ENCODE measurements around the gene DUSP16. TPM values are rescaled to one million over a fixed set of nuclear protein-coding genes. Genes with fewer than 3 reads are reported as not detected.
"Not testable (repeated sequence)": the region's sequence is repeated elsewhere in the genome, so short reads cannot be mapped to it uniquely, and the experiment has no call there.

Gene DUSP16
- polyA plus RNA-seq, 4 donors: 22.5 to 83.4 (median 30.1) TPM

DNA sequence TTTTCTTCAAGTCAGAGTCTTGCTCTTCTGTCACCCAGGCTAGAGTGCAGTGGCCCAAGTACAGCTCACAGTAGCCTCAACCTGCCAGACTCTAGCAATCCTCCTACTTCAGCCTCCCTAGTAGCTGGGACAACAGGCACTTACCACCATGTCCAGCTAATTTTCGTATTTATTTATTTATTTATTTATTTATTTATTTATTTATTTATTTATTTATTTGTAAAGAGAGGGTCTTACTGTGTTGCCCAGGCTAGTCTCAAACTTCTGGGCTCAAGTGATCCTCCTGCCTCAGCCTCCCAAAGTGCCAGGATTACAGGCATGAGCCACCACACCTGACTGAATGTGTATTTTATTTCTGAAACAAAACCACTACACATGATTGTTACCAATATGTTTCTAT, 18.1 kb upstream of the DUSP16 start:
- H3K4me1 ChIP-seq (ENCODE audit: control insufficient read depth in 3 of 3, insufficient read depth in 2 of 3, low read depth in 1 of 3, low read length in 2 of 3); H3K36me3 ChIP-seq (ENCODE audit: control insufficient read depth in 3 of 3, insufficient read depth in 2 of 3, low read depth in 1 of 3, low read length in 3 of 3); FAIRE-seq; H3K4me3 ChIP-seq (ENCODE audit: low read depth in 1 of 3, low read length in 3 of 3); H3K27ac ChIP-seq (ENCODE audit: low read depth in 1 of 3, low read length in 2 of 3); H3K27me3 ChIP-seq (ENCODE audit: control insufficient read depth in 3 of 3, insufficient read depth in 3 of 3, low read length in 3 of 3); DNase-seq; H3K9me3 ChIP-seq (ENCODE audit: control insufficient read depth in 2 of 2, insufficient read depth in 1 of 2, low read depth in 1 of 2, low read length in 1 of 2): not testable (repeated sequence)
- 86 to 92% (median 88%) methylated on average over 1 of the region's 1 CpG for WGBS, 3 donors

DNA sequence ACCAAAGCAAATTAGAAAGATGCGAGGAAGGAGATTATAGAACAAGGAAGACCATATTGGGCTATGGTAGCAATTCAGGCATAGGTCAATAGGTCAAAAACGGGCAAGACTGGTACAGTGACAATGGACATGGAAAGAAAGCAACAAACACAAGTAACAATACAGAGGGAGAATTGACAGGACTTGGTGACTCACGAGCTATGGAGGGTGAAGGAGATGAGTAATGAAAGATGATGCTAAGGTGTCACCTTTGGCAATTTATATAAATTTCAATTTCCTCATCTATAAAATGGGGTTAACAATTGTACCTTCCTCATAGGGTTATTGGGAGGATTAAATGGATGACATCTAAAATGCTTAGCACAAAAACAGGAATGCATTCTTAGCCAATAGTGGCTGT, 15.1 kb upstream of the DUSP16 start:
- WGBS, 3 donors: 88 to 89% (median 88%) methylated on average over 3 of the region's 3 CpGs
- Histone ChIP-seq H3K36me3 (ENCODE audit: control insufficient read depth in 3 of 3, insufficient read depth in 2 of 3, low read depth in 1 of 3, low read length in 3 of 3) (no peaks in the 10 kb centered on the region), H3K4me3 (ENCODE audit: low read depth in 1 of 3, low read length in 3 of 3) (no peak overlapping the region), H3K4me1 (ENCODE audit: control insufficient read depth in 3 of 3, insufficient read depth in 2 of 3, low read depth in 1 of 3, low read length in 2 of 3) (no peaks in the 10 kb centered on the region), H3K27me3 (ENCODE audit: control insufficient read depth in 3 of 3, insufficient read depth in 3 of 3, low read length in 3 of 3) (no peaks in the 10 kb centered on the region), H3K27ac (ENCODE audit: low read depth in 1 of 3, low read length in 2 of 3) (no peak overlapping the region), H3K9me3 (ENCODE audit: control insufficient read depth in 2 of 2, insufficient read depth in 1 of 2, low read depth in 1 of 2, low read length in 1 of 2) (no peaks in the 10 kb centered on the region)
- DNase-seq: no peak
- no peak for FAIRE-seq

DNA sequence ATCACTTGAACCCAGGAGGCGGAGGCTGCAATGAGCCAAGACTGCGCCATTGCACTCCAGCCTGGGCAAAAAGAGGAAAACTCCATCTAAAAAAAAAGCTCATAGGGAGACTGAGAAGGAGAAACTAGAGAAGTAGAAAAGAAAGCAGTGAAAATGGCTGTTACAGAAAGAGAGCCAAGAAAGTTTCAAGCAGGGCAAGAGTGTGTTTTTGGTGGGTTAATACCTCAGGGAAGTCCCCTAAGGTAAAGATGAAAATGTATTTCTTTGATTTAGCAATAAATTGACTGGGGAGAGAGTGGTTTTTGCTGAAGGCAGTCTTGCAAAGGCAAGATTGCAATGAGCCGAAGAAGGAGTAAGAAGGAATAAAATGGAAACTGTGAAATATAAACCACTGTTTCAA, 10.0 kb upstream of the DUSP16 start:
- DNase-seq (no peak), FAIRE-seq (no peak)
- Histone ChIP-seq H3K27ac (ENCODE audit: low read depth in 1 of 3, low read length in 2 of 3) (no peak overlapping the region), H3K4me1 (ENCODE audit: control insufficient read depth in 3 of 3, insufficient read depth in 2 of 3, low read depth in 1 of 3, low read length in 2 of 3) (no peaks in the 10 kb centered on the region), H3K4me3 (ENCODE audit: low read depth in 1 of 3, low read length in 3 of 3) (no peak overlapping the region), H3K27me3 (ENCODE audit: control insufficient read depth in 3 of 3, insufficient read depth in 3 of 3, low read length in 3 of 3) (no peaks in the 10 kb centered on the region), H3K36me3 (ENCODE audit: control insufficient read depth in 3 of 3, insufficient read depth in 2 of 3, low read depth in 1 of 3, low read length in 3 of 3) (no peaks in the 10 kb centered on the region), H3K9me3 (ENCODE audit: control insufficient read depth in 2 of 2, insufficient read depth in 1 of 2, low read depth in 1 of 2, low read length in 1 of 2) (no peaks in the 10 kb centered on the region)
- WGBS, 3 donors: 90 to 92% (median 92%) methylated on average over 3 of the region's 3 CpGs

DNA sequence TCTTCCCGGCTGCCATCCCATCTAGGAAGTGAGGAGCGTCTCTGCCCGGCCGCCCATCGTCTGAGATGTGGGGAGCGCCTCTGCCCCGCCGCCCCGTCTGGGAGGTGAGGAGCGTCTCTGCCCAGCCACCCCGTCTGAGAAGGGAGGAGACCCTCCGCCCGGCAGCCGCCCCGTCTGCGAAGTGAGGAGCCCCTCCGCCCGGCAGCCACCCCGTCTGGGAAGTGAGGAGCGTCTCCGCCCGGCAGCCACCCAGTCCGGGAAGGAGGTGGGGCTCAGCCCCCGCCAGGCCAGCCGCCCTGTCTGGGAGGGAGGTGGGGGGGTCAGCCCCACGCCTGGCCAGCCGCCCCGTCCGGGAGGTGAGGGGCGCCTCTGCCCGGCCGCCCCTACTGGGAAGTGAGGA, 3.3 kb upstream of the DUSP16 start:
- not testable (repeated sequence) for H3K36me3 ChIP-seq (ENCODE audit: control insufficient read depth in 3 of 3, insufficient read depth in 2 of 3, low read depth in 1 of 3, low read length in 3 of 3); H3K4me3 ChIP-seq (ENCODE audit: low read depth in 1 of 3, low read length in 3 of 3); H3K9me3 ChIP-seq (ENCODE audit: control insufficient read depth in 2 of 2, insufficient read depth in 1 of 2, low read depth in 1 of 2, low read length in 1 of 2); FAIRE-seq; DNase-seq; H3K27me3 ChIP-seq (ENCODE audit: control insufficient read depth in 3 of 3, insufficient read depth in 3 of 3, low read length in 3 of 3); H3K27ac ChIP-seq (ENCODE audit: low read depth in 1 of 3, low read length in 2 of 3)
- 96 to 100% (median 97%) methylated on average over 6 to 26 of the region's 32 CpGs for WGBS, 3 donors
- peaks cover 0 to 10% (median 3%) of the 10 kb centered on the region in 3 donors for H3K4me1 ChIP-seq (ENCODE audit: control insufficient read depth in 3 of 3, insufficient read depth in 2 of 3, low read depth in 1 of 3, low read length in 2 of 3)

DNA sequence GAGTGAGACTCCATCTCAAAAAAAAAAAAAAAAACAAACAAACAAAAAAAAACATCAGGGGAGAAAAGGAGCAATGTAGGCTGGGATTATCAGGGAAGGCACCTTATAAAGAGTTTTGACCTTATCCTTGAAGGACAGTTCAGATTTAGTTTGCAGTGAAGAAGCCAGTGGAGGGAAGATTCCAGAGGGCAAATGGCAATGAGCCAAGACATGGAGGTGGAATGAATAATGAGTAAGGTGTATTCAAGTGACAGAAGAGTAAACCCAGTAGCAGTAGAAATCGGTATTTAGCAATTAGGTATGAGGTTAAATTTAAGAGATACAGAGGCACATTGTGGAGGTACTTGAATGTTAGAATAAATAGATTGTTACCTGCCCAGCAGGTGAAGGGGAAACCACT, 2.2 kb upstream of the DUSP16 start:
- Histone ChIP-seq H3K9me3 (ENCODE audit: control insufficient read depth in 2 of 2, insufficient read depth in 1 of 2, low read depth in 1 of 2, low read length in 1 of 2) (peaks cover 0 to 6% of the 10 kb centered on the region in 2 donors), H3K4me1 (ENCODE audit: control insufficient read depth in 3 of 3, insufficient read depth in 2 of 3, low read depth in 1 of 3, low read length in 2 of 3) (peaks cover 0 to 10% (median 3%) of the 10 kb centered on the region in 3 donors), H3K4me3 (ENCODE audit: low read depth in 1 of 3, low read length in 3 of 3) (no peak overlapping the region), H3K27ac (ENCODE audit: low read depth in 1 of 3, low read length in 2 of 3) (no peak overlapping the region), H3K27me3 (ENCODE audit: control insufficient read depth in 3 of 3, insufficient read depth in 3 of 3, low read length in 3 of 3) (no peaks in the 10 kb centered on the region), H3K36me3 (ENCODE audit: control insufficient read depth in 3 of 3, insufficient read depth in 2 of 3, low read depth in 1 of 3, low read length in 3 of 3) (no peaks in the 10 kb centered on the region)
- WGBS, 3 donors: 50 to 67% (median 66%) methylated on average over 1 of the region's 1 CpG
- DNase-seq: peak; percentile 26 to 63
- FAIRE-seq: no peak

DNA sequence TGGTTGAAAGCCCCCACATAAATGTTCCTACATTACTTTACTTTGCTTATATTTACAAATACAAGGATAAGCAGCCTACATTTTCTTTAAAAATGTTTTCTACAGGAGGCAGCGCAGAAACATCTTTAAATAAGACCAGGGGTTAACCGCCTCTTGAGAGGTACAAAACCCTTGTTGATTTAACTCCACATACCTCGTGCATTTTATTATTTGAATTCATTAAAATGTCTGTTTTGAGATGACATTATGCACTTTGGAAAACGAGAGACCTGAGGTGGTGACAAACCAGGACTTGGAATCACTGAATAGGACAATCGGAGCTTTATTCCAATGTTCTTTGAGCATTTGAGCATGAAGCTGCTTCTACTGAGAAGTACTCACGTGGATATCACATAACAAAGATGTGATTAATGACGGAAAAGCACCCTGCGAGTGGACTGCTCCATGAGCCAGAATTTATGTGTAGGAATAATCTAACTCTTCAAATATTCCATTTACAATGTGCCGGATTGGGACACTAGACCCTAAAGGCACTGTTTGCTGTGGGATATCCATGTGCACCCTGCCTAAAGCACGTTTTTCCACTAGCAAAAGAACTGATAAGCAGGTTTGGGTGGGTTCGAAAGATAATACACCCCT, 746 bp upstream of the DUSP16 start:
- FAIRE-seq: no peak
- 50 to 53% (median 52%) methylated on average over 11 of the region's 11 CpGs for WGBS, 3 donors
- Histone ChIP-seq H3K4me1 (ENCODE audit: control insufficient read depth in 3 of 3, insufficient read depth in 2 of 3, low read depth in 1 of 3, low read length in 2 of 3) (peaks cover 2 to 11% (median 3%) of the 10 kb centered on the region in 3 donors), H3K27me3 (ENCODE audit: control insufficient read depth in 3 of 3, insufficient read depth in 3 of 3, low read length in 3 of 3) (no peaks in the 10 kb centered on the region), H3K27ac (ENCODE audit: low read depth in 1 of 3, low read length in 2 of 3) (peak overlapping the region; percentile 89 to 99 (median 93)), H3K4me3 (ENCODE audit: low read depth in 1 of 3, low read length in 3 of 3) (peak overlapping the region in 2 of 3 donors; percentile 64 to 93), H3K36me3 (ENCODE audit: control insufficient read depth in 3 of 3, insufficient read depth in 2 of 3, low read depth in 1 of 3, low read length in 3 of 3) (no peaks in the 10 kb centered on the region), H3K9me3 (ENCODE audit: control insufficient read depth in 2 of 2, insufficient read depth in 1 of 2, low read depth in 1 of 2, low read length in 1 of 2) (peaks cover 0 to 6% of the 10 kb centered on the region in 2 donors)
- DNase-seq: peak; percentile 12 to 53

DNA sequence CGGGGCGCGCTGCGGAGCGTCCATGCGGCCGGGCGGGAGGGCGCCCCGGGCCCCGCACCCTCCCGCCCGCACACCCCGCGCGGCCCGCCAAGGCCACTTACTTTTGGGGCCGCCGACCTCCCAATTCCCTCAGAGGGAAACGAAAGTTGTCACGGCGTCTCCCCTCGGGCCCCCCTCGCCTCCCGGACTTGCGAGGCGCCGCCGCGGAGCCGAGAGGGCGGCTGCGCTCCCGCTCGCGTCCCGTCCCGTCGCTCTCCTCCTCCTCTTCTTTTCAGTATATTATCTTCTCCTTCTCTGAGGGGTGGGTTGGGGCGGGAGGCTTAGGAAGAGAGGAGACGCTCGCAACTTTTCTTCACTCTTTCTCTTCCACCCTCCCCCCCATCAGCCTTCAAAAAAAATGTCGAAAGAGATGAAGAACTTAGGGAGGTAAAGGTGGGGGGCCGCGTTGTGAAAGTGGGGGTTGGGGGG, 613 bp downstream of the DUSP16 start:
- FAIRE-seq: no peak
- peak overlapping the region; percentile 64 to 99 (median 93) for H3K4me3 ChIP-seq (ENCODE audit: low read depth in 1 of 3, low read length in 3 of 3)
- H3K27me3 ChIP-seq (ENCODE audit: control insufficient read depth in 3 of 3, insufficient read depth in 3 of 3, low read length in 3 of 3): no peaks in the 10 kb centered on the region
- H3K27ac ChIP-seq (ENCODE audit: low read depth in 1 of 3, low read length in 2 of 3): peak overlapping the region; percentile 93 to 100 (median 99)
- 0% methylated on average over 12 to 45 of the region's 45 CpGs for WGBS, 3 donors
- DNase-seq: peak in 1 of 2 donors; percentile 69
- peaks cover 2 to 13% (median 3%) of the 10 kb centered on the region in 3 donors for H3K4me1 ChIP-seq (ENCODE audit: control insufficient read depth in 3 of 3, insufficient read depth in 2 of 3, low read depth in 1 of 3, low read length in 2 of 3)
- H3K36me3 ChIP-seq (ENCODE audit: control insufficient read depth in 3 of 3, insufficient read depth in 2 of 3, low read depth in 1 of 3, low read length in 3 of 3): peaks cover 0 to 2% (median 0%) of the 10 kb centered on the region in 3 donors
- H3K9me3 ChIP-seq (ENCODE audit: control insufficient read depth in 2 of 2, insufficient read depth in 1 of 2, low read depth in 1 of 2, low read length in 1 of 2): peaks cover 0 to 4% of the 10 kb centered on the region in 2 donors

DNA sequence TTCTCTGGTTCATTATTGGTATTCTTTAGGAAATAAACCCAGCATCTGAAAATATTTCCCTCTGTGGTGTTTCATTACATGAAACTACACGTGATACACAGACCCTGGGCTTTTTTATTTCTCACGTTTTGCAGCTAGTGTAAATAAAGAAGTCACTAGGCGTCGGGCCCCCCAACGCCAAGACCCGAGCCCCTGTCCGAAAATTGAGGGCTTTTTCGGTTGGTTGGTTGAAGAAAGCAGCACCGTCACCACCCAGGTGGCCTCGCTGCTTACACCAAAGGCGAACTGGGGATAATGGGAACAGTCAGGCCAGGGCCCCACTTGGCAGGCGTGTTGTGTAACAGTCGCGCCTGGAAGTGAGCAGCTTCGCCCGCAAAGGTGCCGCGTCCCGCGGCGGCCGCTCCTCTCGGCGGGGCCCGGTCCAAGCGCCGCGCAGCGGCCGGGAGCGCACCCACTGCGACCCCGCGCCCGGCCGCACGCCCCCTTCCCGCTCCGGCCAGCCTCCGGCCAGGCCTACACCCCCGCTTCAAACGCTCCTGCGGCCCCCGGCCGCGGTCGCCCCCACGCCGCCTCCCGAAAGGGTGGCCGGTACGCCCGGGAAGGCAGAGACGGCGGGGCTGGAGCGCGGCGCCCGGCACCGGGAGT, 1.2 kb downstream of the DUSP16 start:
- peaks cover 0 to 2% (median 0%) of the 10 kb centered on the region in 3 donors for H3K36me3 ChIP-seq (ENCODE audit: control insufficient read depth in 3 of 3, insufficient read depth in 2 of 3, low read depth in 1 of 3, low read length in 3 of 3)
- peaks cover 0 to 3% of the 10 kb centered on the region in 2 donors for H3K9me3 ChIP-seq (ENCODE audit: control insufficient read depth in 2 of 2, insufficient read depth in 1 of 2, low read depth in 1 of 2, low read length in 1 of 2)
- DNase-seq (peak; percentile 57 to 83), FAIRE-seq (no peak)
- WGBS, 3 donors: 0 to 1% (median 1%) methylated on average over 37 to 60 of the region's 60 CpGs
- H3K27me3 ChIP-seq (ENCODE audit: control insufficient read depth in 3 of 3, insufficient read depth in 3 of 3, low read length in 3 of 3): no peaks in the 10 kb centered on the region
- peak overlapping the region; percentile 64 to 99 (median 93) for H3K4me3 ChIP-seq (ENCODE audit: low read depth in 1 of 3, low read length in 3 of 3)
- peak overlapping the region; percentile 93 to 100 (median 99) for H3K27ac ChIP-seq (ENCODE audit: low read depth in 1 of 3, low read length in 2 of 3)
- peaks cover 2 to 16% (median 3%) of the 10 kb centered on the region in 3 donors for H3K4me1 ChIP-seq (ENCODE audit: control insufficient read depth in 3 of 3, insufficient read depth in 2 of 3, low read depth in 1 of 3, low read length in 2 of 3)
